Upper lobe of left lung (tissue), 4 donors: ENCODE data around the gene TMTC2.

Experiments used
- POLR2A ChIP-seq, 4 donors: fragments of 450-650 bp; IDR thresholded peaks; one replicate each; pipeline ENCODE4 v1.5.1; 2016 to 2017; ENCODE audit warnings: antibody characterized with exemption in 4 of 4, mild to moderate bottlenecking in 2 of 4
- TF ChIP-seq, protein P1 (sequence below), 6 experiments: fragments of 450-650 bp in 4 of 6; fragments of 200-600 bp in 2 of 6; sonication (generic) in 2 of 6; IDR thresholded peaks; one replicate each; pipeline ENCODE4 v1.5.1; 2016 to 2019; ENCODE audit warnings: antibody characterized with exemption in 6 of 6

GRCh38 chr12:83114966-83115365, 428.3 kb downstream of the TMTC2 start:
- TF ChIP-seq, protein P1, sequence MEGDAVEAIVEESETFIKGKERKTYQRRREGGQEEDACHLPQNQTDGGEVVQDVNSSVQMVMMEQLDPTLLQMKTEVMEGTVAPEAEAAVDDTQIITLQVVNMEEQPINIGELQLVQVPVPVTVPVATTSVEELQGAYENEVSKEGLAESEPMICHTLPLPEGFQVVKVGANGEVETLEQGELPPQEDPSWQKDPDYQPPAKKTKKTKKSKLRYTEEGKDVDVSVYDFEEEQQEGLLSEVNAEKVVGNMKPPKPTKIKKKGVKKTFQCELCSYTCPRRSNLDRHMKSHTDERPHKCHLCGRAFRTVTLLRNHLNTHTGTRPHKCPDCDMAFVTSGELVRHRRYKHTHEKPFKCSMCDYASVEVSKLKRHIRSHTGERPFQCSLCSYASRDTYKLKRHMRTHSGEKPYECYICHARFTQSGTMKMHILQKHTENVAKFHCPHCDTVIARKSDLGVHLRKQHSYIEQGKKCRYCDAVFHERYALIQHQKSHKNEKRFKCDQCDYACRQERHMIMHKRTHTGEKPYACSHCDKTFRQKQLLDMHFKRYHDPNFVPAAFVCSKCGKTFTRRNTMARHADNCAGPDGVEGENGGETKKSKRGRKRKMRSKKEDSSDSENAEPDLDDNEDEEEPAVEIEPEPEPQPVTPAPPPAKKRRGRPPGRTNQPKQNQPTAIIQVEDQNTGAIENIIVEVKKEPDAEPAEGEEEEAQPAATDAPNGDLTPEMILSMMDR (IDR thresholded peaks at IDR 0.05), result no peak
- no peak for TF ChIP-seq POLR2A (IDR thresholded peaks at IDR 0.05)
